IPS-NIHi7 (cell line): ENCODE measurements around the gene SCYL3.
"Not testable (repeated sequence)": the region's sequence is repeated elsewhere in the genome, so short reads cannot be mapped to it uniquely, and the experiment has no call there.

Experiments
- DNase-seq: peaks from one replicate; pipeline ENCODE4 v3.0.0; 2012; ENCODE audit warnings: mixed read lengths; ENCODE audit errors: extremely low spot score

SCYL3 gene, protein sequence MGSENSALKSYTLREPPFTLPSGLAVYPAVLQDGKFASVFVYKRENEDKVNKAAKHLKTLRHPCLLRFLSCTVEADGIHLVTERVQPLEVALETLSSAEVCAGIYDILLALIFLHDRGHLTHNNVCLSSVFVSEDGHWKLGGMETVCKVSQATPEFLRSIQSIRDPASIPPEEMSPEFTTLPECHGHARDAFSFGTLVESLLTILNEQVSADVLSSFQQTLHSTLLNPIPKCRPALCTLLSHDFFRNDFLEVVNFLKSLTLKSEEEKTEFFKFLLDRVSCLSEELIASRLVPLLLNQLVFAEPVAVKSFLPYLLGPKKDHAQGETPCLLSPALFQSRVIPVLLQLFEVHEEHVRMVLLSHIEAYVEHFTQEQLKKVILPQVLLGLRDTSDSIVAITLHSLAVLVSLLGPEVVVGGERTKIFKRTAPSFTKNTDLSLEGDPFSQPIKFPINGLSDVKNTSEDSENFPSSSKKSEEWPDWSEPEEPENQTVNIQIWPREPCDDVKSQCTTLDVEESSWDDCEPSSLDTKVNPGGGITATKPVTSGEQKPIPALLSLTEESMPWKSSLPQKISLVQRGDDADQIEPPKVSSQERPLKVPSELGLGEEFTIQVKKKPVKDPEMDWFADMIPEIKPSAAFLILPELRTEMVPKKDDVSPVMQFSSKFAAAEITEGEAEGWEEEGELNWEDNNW

DNA sequence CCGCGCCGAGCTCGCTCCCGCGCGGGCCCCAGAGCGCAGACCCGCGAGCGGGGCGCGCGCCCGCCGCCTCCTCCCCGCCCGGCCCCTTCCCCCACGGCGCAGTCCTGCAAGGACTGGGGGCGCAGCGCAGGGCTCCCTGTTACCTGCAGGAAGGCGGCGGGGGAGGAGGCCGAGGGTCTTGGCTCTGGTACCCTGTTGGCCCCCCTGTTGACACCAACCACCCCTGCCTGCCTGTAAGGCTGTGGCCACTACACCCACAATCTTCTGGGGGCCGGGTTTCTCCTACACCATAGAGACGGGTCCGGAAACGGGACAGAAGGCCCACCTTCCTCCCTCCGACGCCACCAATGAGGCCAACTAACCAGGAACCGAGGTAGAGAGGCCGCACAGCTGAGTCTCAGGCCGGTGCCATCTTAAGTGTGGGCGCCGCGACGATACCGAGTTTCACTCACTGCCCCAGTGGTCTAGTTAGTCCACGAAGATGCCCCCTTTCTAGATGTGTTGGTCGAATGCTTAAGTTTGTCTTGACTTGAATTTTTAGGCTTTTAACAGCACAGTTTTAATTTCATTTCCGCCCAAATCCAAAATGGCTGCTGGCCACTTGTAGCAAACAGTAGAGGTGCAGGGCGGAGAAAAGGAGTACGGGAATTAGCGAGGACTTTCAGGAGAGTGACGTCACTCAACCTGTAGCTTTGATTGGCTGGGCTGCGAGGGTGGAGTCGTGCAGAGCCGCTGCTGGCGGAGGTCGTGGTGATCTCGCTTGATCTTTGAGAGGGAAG is at the start of gene SCYL3:
Gene SCYL3, minus strand, starts transcription at position 252 of the 779 bp plus-strand sequence. CDS start 5,056 bp downstream, outside the sequence.
- peak; percentile 94 for DNase-seq

DNA sequence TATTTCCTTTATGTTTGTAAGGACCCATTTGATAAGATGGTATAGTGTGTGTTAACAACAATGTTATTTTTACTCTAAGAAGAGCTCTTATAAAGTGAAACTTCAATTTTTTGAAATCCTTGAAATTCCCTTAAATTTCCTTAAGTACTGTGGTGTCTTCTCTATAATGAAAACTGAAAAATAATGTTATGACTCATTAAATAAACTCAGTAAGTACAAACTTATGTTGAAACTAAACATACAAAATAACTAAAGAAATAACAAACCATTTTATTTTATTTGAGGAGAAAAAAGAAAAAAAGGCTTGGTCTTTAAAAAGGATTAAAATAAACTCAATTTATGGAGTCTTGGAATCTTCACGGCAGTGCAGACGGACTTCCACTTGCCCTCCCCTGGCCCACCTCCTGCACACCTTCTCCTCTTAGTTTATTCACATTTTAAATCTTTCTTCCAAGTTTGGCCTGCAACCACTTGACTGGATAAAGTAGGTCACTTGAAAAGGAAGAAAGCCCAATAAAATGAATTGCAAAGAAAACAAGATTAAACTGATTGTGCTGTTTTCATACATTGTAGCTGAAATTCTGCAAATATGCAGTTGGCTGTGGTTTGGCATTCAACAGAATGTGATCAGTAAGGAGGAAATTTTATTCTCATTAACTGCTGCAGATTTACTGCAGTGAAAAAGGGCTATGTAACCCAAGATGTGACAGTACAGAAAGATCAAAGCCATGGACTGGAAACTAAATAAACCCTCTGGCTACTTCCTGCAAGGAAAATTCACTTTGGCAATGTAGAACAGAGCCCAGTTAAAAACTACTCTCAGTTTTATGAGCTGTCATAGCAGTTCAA is 48.5 kb upstream of the SCYL3 start:
- no peak for DNase-seq

DNA sequence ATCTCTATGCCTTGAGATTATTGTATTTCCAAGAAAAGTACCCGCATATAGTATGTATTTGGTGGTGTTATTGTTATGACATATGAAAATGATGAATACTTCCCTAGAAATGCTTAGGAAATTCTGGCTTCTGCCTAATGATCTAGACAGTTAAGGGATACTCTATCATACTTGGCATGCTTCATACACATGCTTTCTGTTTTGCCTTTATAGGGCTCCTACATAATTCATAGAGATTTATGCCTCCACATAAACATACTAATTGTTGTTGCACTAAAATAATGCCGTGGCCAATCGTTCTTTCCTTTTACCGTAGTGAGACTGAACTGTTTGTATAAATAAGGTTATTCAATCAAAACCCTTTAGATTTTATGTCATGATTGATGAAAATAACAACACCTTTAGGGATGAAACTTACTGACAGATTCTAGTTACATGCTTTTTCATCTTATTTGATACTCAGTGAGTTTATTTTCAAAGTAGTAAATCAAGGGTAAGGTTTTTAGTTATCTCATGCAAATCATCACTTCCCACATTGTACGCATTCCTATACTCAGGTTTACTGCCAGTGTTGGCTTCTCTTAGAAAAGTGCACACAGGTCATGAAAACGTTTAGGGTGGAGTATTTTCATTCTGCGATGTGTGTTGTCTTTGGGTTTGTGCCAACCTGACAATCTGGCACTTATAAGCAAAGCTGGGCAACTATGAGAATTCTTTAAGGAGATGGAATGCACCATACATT is 40.5 kb upstream of the SCYL3 start:
- no peak for DNase-seq

DNA sequence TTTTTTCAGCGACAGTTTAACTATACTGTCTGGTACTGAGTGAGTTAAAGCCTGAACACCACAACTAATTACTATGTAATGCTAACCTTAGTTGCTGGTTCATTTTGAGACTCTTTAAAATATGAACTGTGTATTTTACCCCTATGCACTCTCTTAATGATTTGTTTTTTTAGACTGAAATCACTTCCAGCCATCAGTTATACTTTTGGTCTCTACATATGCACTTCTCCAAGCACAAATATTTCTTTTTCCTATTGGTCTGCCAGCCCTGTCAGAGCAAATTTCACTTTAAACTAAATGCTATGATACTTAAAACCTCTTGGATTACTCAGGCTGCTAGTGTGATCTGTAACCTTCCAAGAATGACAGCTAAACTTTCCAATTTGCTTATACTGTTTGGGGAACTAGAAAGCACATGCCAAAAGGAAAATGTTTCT is 38.1 kb upstream of the SCYL3 start:
- no peak for DNase-seq

DNA sequence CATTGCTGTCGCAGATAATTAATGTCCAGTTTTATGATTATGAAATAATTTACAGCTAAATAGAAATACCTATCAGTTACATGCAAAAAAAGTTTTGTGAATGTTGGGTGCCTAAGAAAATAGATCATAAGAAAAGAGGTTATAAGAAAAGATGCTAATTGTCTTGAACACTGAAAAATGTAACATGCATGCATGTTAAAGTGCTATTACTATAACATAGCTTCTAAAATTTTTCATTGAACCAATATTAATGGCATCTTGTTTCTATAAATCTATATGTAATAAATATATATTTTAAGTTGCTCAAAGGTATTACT is 35.5 kb upstream of the SCYL3 start:
- DNase-seq, result no peak

DNA sequence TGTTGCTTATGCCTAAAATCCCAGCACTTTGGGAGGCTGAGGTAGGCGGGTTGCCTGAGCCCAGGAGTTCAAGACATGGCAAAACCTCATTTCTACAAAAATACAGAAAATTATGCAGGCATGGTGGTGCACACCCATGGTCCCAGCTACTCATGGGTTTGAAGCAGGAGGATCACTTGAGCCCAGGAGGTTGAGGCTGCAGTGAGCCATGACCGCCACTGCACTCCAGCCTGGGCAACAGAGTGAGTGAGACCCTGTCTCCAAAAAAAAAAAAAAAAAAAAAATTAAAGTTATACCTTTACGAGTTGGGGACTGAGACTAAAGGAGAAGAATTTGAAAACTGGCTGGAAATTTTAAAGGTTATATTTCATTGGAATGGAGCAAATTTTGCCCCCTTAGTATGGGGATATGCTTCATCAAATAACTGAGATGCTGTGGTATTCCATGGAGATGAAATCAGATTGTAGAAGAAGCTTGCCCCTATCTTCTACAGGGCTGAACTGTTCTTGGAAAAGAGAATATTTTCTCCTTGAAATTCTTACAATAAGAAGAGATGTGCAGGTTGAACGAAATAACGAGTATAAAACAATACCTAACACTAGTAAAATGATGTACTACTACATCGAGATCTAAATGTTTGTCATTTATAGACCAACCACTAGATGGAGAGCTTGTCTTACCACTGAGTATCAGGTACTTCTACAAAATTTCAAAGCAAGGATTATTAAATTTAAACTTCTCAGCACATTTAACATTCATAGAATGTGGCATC is 34.9 kb upstream of the SCYL3 start:
- DNase-seq, result peak; percentile 17

DNA sequence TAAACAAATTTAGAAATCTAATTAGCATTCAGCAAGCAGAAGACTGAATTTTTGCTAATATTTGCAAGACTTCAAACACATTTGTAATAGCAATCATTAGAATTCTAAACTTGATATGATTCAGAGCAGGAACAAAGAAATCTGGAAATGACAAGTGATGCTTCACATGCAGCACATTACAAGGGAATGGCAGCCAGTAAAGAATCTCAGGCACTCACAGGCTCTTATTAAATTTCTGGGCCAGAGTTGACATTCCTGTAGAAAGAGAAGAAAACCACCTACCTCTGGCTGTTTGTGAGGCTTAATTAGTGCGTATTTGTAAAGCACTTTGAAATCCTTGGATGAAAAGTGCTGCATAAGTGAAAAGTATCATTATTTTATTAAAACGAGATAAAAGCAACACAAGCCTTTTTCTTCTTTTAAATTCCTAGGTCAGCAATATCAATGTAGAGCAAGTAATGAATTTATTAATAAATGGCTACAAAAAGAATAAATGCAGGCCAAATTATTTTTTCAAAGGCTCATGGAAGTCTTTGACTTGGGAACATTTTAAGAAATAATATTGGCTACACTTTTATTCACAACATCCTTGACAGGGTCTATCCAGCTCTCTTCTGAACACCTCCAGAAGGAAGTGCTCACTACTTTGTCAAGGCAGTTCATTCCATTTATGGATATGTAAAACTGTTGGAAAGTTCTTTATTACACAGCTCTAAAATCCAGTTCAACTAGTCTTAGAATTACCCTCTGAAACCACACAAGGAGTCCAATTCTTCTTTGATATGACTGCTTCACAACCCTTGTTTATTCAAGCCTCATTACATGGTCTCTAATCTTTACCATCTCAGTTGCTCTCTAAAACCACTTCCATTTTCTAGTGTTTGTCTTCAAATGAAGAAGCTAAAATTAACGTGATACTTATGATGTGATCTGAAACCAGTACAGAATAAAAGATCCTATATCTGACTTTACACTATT is 32.1 kb upstream of the SCYL3 start:
- DNase-seq, result no peak

DNA sequence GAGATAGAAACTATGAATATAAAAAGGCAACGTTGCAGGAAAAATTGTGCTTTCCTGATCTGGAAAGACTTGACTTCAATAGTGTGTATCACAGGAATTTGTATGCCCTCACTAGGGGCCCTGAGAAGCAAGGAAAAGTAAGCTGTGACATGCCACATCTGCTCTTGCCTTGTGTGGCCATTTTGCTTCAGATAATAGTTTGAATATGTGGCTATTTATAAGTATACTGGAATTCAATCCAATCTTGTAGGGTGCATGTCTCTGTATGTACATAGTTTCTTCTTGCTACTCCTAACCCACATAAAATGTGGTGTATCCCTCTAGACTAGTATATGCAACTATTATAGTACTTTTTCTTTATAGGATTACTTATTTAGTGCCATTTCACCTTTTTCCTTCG is 31.1 kb upstream of the SCYL3 start:
- no peak for DNase-seq

DNA sequence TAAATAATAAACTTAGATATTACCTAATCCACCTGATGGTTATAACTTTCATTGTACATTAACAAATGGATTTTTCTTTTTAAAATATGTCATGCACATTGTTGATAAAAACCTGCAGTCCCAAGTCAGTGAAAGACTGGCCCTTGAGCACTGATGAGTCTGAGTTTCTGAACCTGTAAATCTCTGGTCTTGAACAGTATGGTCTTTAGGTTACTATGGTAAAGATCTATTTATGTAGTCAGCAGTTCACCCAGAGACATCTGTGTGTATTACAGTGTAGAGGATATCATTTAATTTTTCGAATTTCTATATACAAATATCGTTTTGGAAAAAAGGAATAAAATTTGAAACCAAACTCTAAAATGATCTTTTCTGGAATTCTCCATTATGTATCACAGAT is 30.4 kb upstream of the SCYL3 start:
- DNase-seq, result no peak

DNA sequence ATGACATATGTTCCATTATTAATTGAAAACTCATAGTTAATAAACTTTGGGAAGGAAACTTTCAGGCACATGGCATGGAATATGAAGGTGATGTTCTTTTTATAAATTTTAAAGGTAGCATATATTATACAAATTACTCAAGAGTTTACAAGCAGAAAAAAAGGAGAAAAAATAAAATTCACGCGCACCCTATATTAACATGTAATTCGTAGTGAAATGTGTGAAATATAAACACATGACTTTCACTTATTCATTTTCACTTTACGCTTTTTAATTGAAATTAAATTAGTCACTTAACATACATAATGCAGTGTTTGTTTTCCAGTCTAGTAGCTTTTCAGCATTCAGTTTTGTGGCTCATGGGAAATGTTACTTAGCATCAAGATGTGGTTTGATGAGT is 27.4 kb upstream of the SCYL3 start:
- no peak for DNase-seq

DNA sequence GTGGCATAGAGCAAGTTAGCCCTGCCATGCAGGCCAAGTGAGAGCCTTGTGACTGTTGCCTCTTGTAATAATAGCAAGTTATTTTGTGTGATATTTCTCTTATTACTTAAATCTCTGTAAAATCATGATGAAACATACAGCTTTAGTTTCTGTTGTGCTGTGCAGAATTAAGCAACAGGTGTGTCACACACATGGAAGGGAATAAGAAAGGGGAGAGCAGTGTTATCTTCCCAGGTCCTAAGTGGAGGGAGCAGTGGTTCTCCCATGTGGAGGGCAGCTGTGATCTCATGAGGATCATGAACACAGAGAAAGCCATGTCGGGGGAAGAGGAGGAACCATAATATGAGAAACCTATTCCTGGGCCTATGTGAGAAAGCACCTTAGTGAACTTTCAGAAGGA is 25.2 kb upstream of the SCYL3 start:
- DNase-seq, result no peak

DNA sequence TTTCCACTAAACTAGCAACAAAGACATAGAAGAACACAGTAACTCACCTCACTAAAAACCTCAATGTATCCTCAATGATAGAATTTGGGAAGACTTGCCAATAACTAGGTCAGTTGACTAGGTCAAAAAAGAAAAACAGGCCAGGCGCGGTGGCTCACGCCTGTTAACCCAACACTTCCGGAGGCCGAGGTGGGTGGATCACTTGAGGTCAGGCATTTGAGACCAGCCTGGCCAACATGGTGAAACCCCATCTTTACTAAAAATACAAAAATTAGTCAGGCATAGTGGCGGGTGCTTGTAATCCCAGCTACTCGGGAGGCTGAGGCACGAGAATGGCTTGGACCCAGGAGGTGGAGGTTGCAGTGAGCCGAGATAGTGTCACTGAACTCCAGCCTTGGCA is 24.5 kb upstream of the SCYL3 start:
- not testable (repeated sequence) for DNase-seq

DNA sequence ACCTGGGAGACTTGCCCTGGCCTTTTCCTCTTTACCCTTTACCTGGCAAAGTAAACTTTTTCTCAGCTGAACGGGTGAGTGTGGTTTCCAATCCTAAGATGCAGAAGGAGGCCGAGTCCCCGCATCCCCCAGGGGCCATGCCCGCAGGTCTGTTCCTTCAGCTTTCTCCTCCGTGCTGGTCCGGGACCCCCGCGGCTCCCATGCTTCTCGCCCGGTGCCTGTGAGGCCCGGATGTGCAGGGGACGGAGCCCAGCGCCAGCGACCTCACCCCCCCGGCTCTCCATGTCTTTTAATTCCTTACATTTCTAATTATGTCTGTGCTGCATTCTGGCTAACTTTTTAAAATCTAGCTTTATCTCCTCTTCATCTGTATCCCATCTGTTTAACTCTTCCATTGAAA is 21.5 kb upstream of the SCYL3 start:
- no peak for DNase-seq

DNA sequence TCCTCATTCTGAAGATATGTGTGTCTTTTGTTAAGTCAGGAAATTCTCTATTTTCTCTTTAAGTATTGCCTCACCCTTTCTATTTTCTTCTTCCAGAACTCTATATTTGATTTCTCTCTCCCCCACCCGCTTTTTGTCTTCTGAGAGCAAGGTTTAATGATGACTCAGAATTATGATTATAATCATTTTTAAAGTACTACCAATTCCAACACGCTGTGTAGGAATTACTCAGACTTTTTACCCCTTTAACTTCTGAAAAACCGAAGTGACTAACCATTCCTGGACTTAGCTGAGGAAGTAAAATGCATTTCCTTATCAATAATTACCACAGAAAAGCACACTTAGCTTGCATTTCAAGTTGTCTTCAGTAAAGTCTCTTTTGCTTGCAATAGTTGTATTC is 20.8 kb upstream of the SCYL3 start:
- no peak for DNase-seq

DNA sequence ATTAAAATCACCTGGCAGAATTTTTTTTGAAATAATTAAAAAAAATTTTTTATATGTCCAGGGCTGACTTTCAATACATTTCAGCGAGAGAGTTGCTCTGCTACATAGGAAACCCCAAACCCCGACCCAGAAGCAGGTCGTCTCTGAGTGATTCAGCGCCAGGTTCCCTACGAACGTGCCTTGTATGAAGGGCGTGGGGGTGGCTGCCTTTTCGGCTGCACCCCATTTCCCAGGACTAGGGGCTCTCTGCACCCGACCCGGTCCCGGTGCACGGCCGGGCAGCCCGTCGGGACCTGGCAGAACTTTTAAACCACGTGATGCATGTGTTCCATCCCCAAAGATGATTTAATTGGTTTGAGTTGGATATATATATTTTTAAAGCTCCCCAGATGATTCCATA is 15.8 kb upstream of the SCYL3 start:
- DNase-seq, result no peak

DNA sequence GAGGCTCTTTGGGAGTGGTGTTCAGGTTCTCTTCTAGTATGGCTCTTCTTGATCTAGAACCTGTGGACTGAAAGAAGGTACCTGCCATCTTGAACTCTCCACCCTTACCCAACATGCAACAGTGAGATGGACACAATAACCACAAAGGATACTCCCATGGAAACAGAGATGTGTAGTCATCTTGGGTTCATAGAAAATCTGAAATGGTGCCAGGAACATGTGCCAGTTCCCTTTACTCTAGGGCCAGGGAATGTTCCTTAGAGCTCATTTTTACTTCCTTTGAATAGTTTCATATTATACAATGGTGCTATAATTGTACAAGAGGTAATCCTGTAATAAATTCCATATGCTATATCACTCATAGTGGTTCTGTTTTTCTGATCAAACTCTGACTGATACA is 13.2 kb upstream of the SCYL3 start:
- no peak for DNase-seq

DNA sequence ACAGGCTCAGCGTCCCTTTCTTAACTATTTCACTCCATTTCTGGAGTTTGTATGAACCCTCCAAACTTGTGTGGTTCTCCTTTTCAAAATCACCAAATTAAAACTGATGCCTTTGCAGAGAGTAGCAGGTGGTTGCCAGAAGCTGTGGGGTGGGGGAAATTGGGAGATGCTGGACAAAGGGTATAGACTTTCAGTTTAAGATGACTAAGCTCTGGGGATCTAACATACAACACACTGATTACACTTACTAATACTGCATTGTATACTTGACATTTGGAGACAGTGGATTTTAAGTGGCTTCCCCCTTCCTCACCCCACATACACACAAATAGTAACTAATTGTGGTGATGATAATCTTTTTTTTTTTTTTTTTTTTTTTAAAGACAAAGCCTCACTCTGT is 11.1 kb upstream of the SCYL3 start:
- no peak for DNase-seq

DNA sequence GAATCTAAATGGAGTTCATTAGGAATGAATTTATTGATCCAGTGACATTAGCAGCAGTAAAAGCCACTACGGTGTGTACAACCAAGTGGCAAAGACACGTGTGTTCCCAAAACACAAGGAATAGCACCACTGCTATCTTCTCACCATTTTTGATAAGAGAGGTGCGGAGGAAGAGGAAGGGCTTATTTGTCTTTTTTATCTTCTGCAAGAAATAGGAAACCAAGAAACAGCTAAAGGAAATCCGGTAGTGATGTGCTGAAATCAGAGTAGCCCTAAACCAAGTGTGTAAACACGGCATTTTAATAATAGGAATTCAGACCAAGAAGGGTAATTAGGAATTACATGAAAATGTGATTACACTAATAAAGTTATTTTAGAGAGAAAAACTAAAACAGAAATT is 9.1 kb upstream of the SCYL3 start:
- DNase-seq, result no peak

DNA sequence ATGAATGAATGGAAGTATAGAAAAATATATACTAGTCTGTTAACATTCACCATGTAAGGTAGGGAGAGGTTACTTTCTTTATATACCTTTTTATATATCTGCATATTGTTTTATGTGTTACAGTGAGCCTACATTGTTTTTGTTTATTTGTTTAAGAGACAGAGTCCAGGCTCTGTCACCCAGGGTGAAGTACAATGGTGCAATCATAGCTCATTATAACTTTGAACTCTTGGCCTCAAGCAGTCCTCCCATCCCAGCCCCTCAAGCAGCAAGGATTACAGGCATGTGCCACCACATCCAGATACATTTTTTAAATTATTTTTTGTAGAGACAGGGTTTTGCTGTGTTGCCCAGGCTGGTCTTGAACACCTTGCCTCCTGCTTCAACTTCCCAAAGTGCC is 7.4 kb upstream of the SCYL3 start:
- no peak for DNase-seq
